Measurements from ENCODE around the gene SUGT1. TPM values are rescaled to one million over a fixed set of nuclear protein-coding genes. Genes with fewer than 3 reads are reported as not detected.
A peak's percentile ranks its signal among the peaks of the same experiment; 100 is the strongest.
"Not testable (repeated sequence)": the region's sequence is repeated elsewhere in the genome, so short reads cannot be mapped to it uniquely, and the experiment has no call there.

Gene SUGT1
- total and polyA plus RNA-seq, 2 experiments from 2014 or later, result 61.3 to 172 TPM

GRCh38 chr13:52617070-52618060 lies 35.3 kb upstream of the SUGT1 start (continued):
- no peak for TF ChIP-seq ZNF462 (CRISPR knock-in tag; IDR thresholded peaks at IDR 0.05)
- no peak for TF ChIP-seq STAT1 (IDR thresholded peaks at IDR 0.05; ENCODE audit: unreplicated experiment)
- TF ChIP-seq POLR2AphosphoS5 (IDR thresholded peaks at IDR 0.05; ENCODE audit: low read depth), result peak; percentile 78
- TF ChIP-seq ETS1 (IDR thresholded peaks at IDR 0.05), result peak; percentile 82
- TF ChIP-seq ZNF114 (CRISPR knock-in tag; IDR thresholded peaks at IDR 0.05), result no peak

GRCh38 chr13:52631083-52631690 lies 21.4 kb upstream of the SUGT1 start:
- not testable (repeated sequence) for H4K20me1 ChIP-seq (replicated peaks; ENCODE audit: insufficient read depth); DNase-seq (ENCODE audit: low spot score); H3K27ac ChIP-seq (ENCODE audit: low read depth); H3K27me3 ChIP-seq (ENCODE audit: insufficient read depth); H3K9me2 ChIP-seq (ENCODE audit: insufficient read depth); H3K4me3 ChIP-seq; H3K27me3 Mint-ChIP-seq (ENCODE audit: insufficient read depth, low read depth, poor library complexity); H3K4me3 Mint-ChIP-seq; H3K4me1 ChIP-seq (ENCODE audit: insufficient read depth); H3K79me2 ChIP-seq (replicated peaks; ENCODE audit: insufficient read depth); H3K9me3 Mint-ChIP-seq; H3K36me3 ChIP-seq (ENCODE audit: insufficient read depth); H2AFZ ChIP-seq; H3F3A ChIP-seq (replicated peaks; ENCODE audit: low read depth); H3K27ac Mint-ChIP-seq; ATAC-seq; H3K4me2 ChIP-seq; H3K4me1 Mint-ChIP-seq
- peaks cover 13% of the 10 kb centered on the region; the same call in 2 of the 3 replicates for H3K36me3 Mint-ChIP-seq (ENCODE audit: low read depth)

Data from GM23338 (cell line).